Measurements from ENCODE around the gene RAB11FIP5. TPM values are rescaled to one million over a fixed set of nuclear protein-coding genes. Genes with fewer than 3 reads are reported as not detected.
"Not testable (repeated sequence)": the region's sequence is repeated elsewhere in the genome, so short reads cannot be mapped to it uniquely, and the experiment has no call there.

The RAB11FIP5 gene
- total RNA-seq, 1 donor from 2014 or later, result 10.4 TPM

- ATAC-seq, result no peak
Observed at GRCh38 chr2:73069855-73070642, 42.7 kb downstream of the RAB11FIP5 start.

GRCh38 chr2:73069041-73069854 is 43.5 kb downstream of the RAB11FIP5 start:
- ATAC-seq, result no peak

- ATAC-seq, result peak; percentile 76
Observed at GRCh38 chr2:73068147-73068546, 44.6 kb downstream of the RAB11FIP5 start.

- no peak for ATAC-seq
Observed at GRCh38 chr2:73067043-73067442, 45.7 kb downstream of the RAB11FIP5 start.

- not testable (repeated sequence) for ATAC-seq
Observed at GRCh38 chr2:73065070-73065469, 47.7 kb downstream of the RAB11FIP5 start.

- ATAC-seq, result peak; percentile 54
Observed at GRCh38 chr2:73063909-73064875, 48.6 kb downstream of the RAB11FIP5 start.

- ATAC-seq, result no peak
Observed at GRCh38 chr2:73063472-73063871, 49.3 kb downstream of the RAB11FIP5 start.

- no peak for ATAC-seq
Observed at GRCh38 chr2:73059106-73059505, 53.6 kb downstream of the RAB11FIP5 start.

- no peak for ATAC-seq
Observed at GRCh38 chr2:73054980-73055379, 57.8 kb downstream of the RAB11FIP5 start.

- no peak for ATAC-seq
Observed at GRCh38 chr2:73053316-73054114, 59.2 kb downstream of the RAB11FIP5 start.

GRCh38 chr2:73050121-73050545 is 62.6 kb downstream of the RAB11FIP5 start:
- no peak for ATAC-seq

- no peak for ATAC-seq
Observed at GRCh38 chr2:73043929-73044832, 68.6 kb downstream of the RAB11FIP5 start.

GRCh38 chr2:73043276-73043675 is 69.5 kb downstream of the RAB11FIP5 start:
- ATAC-seq, result no peak

- ATAC-seq, result no peak
Observed at GRCh38 chr2:73037947-73038585, 74.7 kb downstream of the RAB11FIP5 start.

- no peak for ATAC-seq
Observed at GRCh38 chr2:73036766-73037165, 76.0 kb downstream of the RAB11FIP5 start.

GRCh38 chr2:73035899-73036711 is 76.6 kb downstream of the RAB11FIP5 start:
- ATAC-seq, result no peak

GRCh38 chr2:73034661-73035375 is 77.9 kb downstream of the RAB11FIP5 start:
- no peak for ATAC-seq

- ATAC-seq, result peak; percentile 38
Observed at GRCh38 chr2:73033766-73034381, 78.9 kb downstream of the RAB11FIP5 start.
